ENCODE measurements around the gene C12orf57.

C12orf57 gene

DNA sequence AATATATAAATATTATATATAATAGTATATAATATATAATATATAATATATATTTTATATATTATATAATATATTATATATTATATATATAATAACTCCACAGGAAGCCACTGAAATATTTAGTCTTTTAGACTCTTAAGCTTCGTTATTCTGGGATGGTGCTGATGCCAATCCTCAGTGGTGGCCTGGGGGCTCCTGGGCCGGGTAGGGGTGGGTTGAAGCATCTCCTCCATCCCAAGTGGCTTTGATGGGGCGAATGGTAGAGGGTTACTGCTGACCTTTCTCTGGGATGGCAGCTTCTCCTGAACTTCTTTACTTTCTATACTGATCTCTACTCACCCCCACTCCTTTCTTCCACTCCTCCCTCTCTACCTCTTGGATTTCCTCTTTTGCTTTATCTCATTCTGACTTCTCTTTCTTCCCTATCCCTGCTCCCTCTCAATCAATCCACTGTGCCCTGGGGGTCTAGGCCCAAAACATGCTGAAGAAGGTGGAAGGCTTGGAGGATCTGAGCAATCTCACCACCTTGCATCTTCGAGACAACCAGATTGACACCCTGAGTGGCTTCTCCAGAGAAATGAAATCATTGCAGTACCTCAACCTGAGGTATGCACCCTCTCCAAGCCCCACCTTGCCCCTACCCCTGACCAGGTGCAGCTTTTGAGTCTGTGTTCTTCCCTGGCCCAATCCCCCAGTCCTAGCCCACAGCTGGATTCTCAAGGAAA is 34.2 kb upstream of the C12orf57 start:
- TF ChIP-seq PKNOX1 (IDR thresholded peaks at IDR 0.05) (no peak), ZNF384 (IDR thresholded peaks at IDR 0.05) (no peak)
- ChIA-PET POLR2A (interaction anchor here (1.5 to 4.3 kb wide), 2 partner anchors 17 to 18 kb away, joined by 4 to 23 read pairs; no protein-coding TSS in a partner anchor), CTCF (interaction anchor here (1.0 to 3.4 kb wide), 3 partner anchors 15 to 37 kb away, joined by 3 to 11 read pairs (median 5); partner anchors contain the start of gene SPSB2)
- no peak for DNase-seq (ENCODE audit: extremely low spot score)

DNA sequence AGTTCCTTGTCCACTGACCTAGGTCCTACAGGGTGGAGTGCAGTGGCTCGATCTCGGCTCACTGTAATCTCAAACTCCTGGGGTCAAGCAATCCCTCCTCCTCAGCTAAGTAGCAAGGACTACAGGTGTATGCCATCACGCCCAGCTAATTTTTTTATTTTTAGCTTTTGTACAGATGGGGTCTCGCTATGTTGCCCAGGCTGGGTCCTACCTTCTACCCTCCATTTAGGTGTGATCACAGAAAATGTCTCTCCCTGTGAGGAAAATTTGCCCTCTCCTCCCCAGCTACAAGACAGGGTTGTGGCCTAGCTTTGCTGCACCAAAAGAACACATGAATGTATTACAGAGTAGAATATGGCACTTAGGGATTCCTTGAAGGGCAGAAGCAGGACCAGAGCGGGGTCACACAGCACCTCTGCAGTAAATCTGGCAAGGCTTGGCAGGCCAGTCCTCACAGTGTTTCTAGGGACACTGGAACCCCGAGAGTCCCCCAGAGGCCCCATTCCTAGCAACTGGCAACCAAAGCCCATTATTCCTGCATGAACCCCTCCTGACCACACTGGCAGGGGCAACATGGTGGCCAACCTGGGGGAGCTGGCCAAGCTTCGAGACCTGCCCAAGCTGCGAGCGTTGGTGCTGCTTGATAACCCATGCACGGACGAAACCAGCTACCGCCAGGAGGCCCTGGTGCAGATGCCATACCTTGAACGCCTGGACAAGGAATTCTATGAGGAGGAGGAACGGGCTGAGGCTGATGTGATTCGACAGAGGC is 31.5 kb upstream of the C12orf57 start:
- ChIA-PET POLR2A (interaction anchor here (0.9 to 3.7 kb wide), 12 partner anchors 9 to 49 kb away, joined by 3 to 26 read pairs (median 4); partner anchors contain the start of genes C12orf57, RNU7-1 and SPSB2), CTCF (interaction anchor here (0.6 to 3.4 kb wide), 4 partner anchors 21 to 201 kb away, joined by 3 to 11 read pairs (median 4); partner anchors contain the start of gene SPSB2)
- no peak for TF ChIP-seq NFRKB (IDR thresholded peaks at IDR 0.05)
- no peak for DNase-seq (ENCODE audit: extremely low spot score)

DNA sequence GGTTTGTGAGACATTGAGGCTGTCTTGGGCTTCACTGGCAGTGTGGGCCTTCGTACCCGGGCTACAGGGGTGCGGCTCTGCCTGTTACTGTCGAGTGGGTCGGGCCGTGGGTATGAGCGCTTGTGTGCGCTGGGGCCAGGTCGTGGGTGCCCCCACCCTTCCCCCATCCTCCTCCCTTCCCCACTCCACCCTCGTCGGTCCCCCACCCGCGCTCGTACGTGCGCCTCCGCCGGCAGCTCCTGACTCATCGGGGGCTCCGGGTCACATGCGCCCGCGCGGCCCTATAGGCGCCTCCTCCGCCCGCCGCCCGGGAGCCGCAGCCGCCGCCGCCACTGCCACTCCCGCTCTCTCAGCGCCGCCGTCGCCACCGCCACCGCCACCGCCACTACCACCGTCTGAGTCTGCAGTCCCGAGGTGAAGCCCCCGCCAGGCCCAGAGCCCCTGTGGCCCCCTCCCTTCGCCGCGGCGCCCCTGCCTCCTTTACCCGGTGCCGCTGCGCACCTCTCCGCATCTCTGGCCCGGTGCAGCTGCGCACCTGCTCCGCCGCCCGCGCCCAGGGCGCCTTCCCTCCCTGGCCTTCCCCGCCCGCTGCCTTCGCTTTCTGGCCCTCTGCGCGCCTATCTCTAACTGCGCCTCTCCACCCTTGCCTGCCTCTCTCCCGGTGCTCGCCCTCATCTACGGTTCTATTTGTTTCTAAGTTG is 29.4 kb upstream of the C12orf57 start, which contains the start of gene ENO2:
TSS of gene ENO2 (plus strand) at position 335 of the 701 bp plus-strand sequence. CDS start 1,253 bp downstream, outside the sequence.
- TF ChIP-seq CTBP1 (IDR thresholded peaks at IDR 0.05; ENCODE audit: borderline replicate concordance), result 0 out of 2 replicates have a peak, but pooled peaks have one; percentile 52
- no peak for TF ChIP-seq FOXA1 (IDR thresholded peaks at IDR 0.05)
- TF ChIP-seq L3MBTL2 (conservative IDR thresholded peaks at IDR 0.05), result peak; percentile 49; the same call in 1 of the 2 replicates
- ChIA-PET POLR2A (interaction anchor here (0.6 to 4.1 kb wide), 11 partner anchors 10 to 149 kb away, joined by 3 to 33 read pairs (median 6); partner anchors contain the start of genes ATN1, C12orf57, LRRC23 and PTMS), CTCF (interaction anchor here (0.7 to 1.2 kb wide), 5 partner anchors 10 to 45 kb away, joined by 3 to 4 read pairs (median 4); partner anchors contain the start of gene SPSB2)
- no peak for DNase-seq (ENCODE audit: extremely low spot score)

- POLR2A ChIA-PET, result interaction anchor here (1.0 to 4.1 kb wide), 7 partner anchors 10 to 53 kb away, joined by 3 to 33 read pairs (median 12); partner anchors contain the start of genes ATN1, C12orf57, LRRC23 and RNU7-1
- CTCF ChIA-PET, result interaction anchor here (0.9 to 1.2 kb wide), 2 partner anchors 43 to 46 kb away, joined by 3 to 4 read pairs; no protein-coding TSS in a partner anchor
- TF ChIP-seq L3MBTL2 (conservative IDR thresholded peaks at IDR 0.05) (0 out of 2 replicates have a peak, but pooled peaks have one; percentile 6), ZNF384 (IDR thresholded peaks at IDR 0.05) (no peak), CTBP1 (IDR thresholded peaks at IDR 0.05; ENCODE audit: borderline replicate concordance) (no peak)
- DNase-seq (ENCODE audit: extremely low spot score), result no peak
Measured at GRCh38 chr12:6914947-6915788, 28.7 kb upstream of the C12orf57 start.

- ChIA-PET CTCF (interaction anchor here (1.2 kb wide), 1 partner anchor 47 kb away, joined by 4 read pairs; no protein-coding TSS in a partner anchor), POLR2A (interaction anchor here (1.1 to 4.1 kb wide), 6 partner anchors 10 to 52 kb away, joined by 3 to 33 read pairs (median 10); partner anchors contain the start of genes ATN1, C12orf57, LRRC23 and RNU7-1)
- TF ChIP-seq BHLHE40 (IDR thresholded peaks at IDR 0.05; ENCODE audit: borderline replicate concordance) (no peak), TARDBP (IDR thresholded peaks at IDR 0.05) (no peak), ARNT (IDR thresholded peaks at IDR 0.05) (no peak), ELF4 (IDR thresholded peaks at IDR 0.05) (no peak), NFRKB (IDR thresholded peaks at IDR 0.05) (no peak), HDGF (IDR thresholded peaks at IDR 0.05; ENCODE audit: borderline replicate concordance) (no peak), FOXK2 (IDR thresholded peaks at IDR 0.05) (no peak), FOXM1 (IDR thresholded peaks at IDR 0.05; ENCODE audit: borderline replicate concordance) (no peak), LEF1 (IDR thresholded peaks at IDR 0.05; ENCODE audit: borderline replicate concordance) (no peak), FOXA1 (IDR thresholded peaks at IDR 0.05) (no peak), CTBP1 (IDR thresholded peaks at IDR 0.05; ENCODE audit: borderline replicate concordance) (no peak), SUZ12 (IDR thresholded peaks at IDR 0.05) (no peak), PKNOX1 (IDR thresholded peaks at IDR 0.05) (no peak), SP1 (IDR thresholded peaks at IDR 0.05) (no peak), L3MBTL2 (conservative IDR thresholded peaks at IDR 0.05) (no peak), ZNF384 (IDR thresholded peaks at IDR 0.05) (no peak)
- DNase-seq (ENCODE audit: extremely low spot score), result no peak
Measured at GRCh38 chr12:6915789-6916285, 28.0 kb upstream of the C12orf57 start.

All from HEK293T (cell line).